DOHH2 (cell line): ENCODE measurements around the gene ATXN2.

Experiments
- CTCF ChIP-seq: fragments of 200-600 bp; sonication (generic); IDR thresholded peaks from one replicate; pipeline ENCODE4 v1.5.1; 2014; ENCODE audit warnings: antibody characterized with exemption, mild to moderate bottlenecking, low read depth, low read length; ENCODE audit not compliant: poor library complexity, severe bottlenecking
- EZH2phosphoT487 ChIP-seq: fragments of 200-600 bp; sonication (generic); IDR thresholded peaks from 2 replicates; pipeline ENCODE4 v1.6.1; 2017; ENCODE audit warnings: borderline replicate concordance, mild to moderate bottlenecking, antibody characterized with exemption, low read length, moderate library complexity, mixed read lengths

GRCh38 chr12:111546171-111546570, 52.9 kb downstream of the ATXN2 start:
- TF ChIP-seq EZH2phosphoT487 (no peak), CTCF (no peak)
